ENCODE measurements around the gene MAPK6. TPM values are rescaled to one million over a fixed set of nuclear protein-coding genes. Genes with fewer than 3 reads are reported as not detected.

MAPK6 gene
- total and polyA plus RNA-seq, 9 of the 15 experiments (the other 6 are each of a cell fraction or from before 2014, with no cell fraction given) = 28.5 to 97.1 (median 74.0) TPM

DNA sequence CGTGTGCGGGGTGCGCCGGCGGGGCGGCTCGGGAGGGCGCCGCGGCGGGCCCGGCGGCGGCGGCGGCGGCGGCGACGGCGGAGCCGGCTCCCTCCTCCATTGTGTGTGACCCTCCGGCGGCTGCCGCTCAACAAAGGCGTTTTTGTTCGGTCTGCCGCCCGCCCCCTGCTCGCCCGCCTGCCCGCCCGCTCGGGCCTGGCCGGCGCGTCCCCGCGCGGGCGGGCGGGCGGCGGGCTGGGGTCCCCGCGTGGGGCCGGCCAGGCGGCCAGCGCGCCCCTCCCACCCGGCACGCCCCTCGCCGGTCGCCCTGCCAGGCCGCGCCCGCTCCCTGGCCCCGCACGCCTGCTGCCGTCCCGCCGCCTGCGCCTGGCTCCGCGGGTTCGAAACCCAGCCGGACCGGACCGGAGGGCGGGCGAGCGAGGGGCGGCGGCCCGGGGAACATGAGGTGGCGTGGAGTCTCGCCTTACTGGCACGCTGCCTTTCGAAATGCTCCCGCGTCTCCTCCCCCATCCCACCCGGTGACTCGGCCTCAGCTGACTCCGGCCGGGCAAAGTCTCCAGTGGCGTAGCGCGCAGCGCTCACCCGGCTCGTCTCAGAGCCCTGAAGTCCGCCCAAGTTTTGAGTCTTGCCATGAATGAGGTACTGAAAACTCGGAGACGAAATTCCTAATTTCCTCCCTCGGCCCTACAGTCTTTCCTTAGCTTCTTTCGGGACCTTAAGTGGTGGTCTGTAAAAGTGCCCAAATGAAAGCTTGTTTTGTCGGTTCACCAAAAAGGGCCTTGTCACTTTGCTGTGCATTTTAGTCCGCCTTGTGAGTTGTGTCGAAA is 588 bp downstream of the MAPK6 start (continued):
- TF ChIP-seq HDAC2 (IDR thresholded peaks at IDR 0.05) = no peak

DNA sequence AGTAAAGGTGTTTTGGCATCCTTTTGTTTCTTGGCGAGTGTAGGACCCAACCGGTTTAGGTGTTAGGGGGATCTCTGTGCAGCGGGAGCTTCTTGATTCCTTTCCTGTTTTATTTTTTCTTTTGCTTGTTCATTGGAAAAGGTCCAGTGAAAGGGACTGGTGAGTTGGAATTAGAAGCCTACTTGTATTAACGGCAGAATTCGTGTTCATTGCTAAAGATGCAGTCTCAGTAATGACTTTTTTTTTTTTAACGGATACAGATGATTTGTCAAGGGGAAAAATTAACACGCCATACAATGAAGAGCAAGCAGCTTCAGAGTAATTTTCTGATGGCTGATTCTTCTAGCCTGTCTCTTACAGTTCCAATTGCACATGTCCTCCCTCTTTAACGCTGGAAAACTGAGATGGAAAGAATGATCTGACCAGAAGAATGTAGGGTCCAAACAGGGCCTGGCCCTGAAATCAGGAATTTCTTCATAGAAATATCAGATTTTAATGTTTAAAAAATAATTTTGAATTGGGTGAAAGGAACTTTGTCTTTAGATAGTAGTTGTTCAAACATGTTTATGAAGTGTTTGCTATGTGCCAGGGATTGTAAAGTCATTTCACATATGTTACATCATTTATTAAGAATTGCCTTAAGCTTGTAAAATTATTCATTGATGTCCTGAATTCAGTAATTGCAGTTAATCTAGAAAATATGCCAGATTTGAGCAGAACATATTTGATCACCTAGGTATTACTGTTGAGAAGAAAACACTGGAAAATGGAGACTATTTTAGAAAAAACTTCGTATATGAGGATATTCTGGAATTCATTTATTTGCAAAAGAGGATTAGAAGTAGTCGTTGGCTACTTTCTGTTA is 1.4 kb downstream of the MAPK6 start:
- in situ Hi-C loops (cut with MboI) = no loop called here
- peaks cover 10 to 31% of the 10 kb centered on the region in 2 experiments; a peak in 4 of 5 replicates for H3K4me1 ChIP-seq (replicated peaks in 1 of 2; ENCODE audit: control insufficient read depth in 2 of 2, insufficient read depth in 2 of 2, low read length in 2 of 2)
- intact Hi-C loops (cut with micrococcal nuclease) = loop anchor here (2.0 to 5.0 kb wide), 2 partner anchors 38 to 57 kb away; no protein-coding TSS in a partner anchor
- FAIRE-seq (peak; percentile 46), DNase-seq (ENCODE audit: extremely low read depth in 1 of 4, low spot score in 3 of 4) (no peak), ATAC-seq (peak; percentile 15)
- H2AFZ ChIP-seq (ENCODE audit: low read depth, low read length) = peak overlapping the region; percentile 62; the same call in 1 of the 2 replicates
- no peaks in the 10 kb centered on the region for H3K9me3 ChIP-seq (replicated peaks; ENCODE audit: control insufficient read depth, insufficient read depth, low read depth, low read length)
- WGBS (ENCODE audit: insufficient coverage, low coverage, missing lambda C conversion rate) = 0% methylated on average over 10 of the region's 10 CpGs
- peak overlapping the region; percentile 78 for H3K4me3 ChIP-seq
- H3K9ac ChIP-seq (ENCODE audit: insufficient read depth in 1 of 2, low read depth in 2 of 2, low read length in 2 of 2) = peak overlapping the region; percentile 96 to 98
- H3K79me2 ChIP-seq (ENCODE audit: control insufficient read depth, insufficient read depth, low read length) = peaks cover 65% of the 10 kb centered on the region
- H4K20me1 ChIP-seq (replicated peaks; ENCODE audit: control insufficient read depth, insufficient read depth, low read length) = no peaks in the 10 kb centered on the region
- no peaks in the 10 kb centered on the region for H3K9me1 ChIP-seq (ENCODE audit: control insufficient read depth, insufficient read depth, low read length)
- BruUV-seq (replicated peaks) = no TSS peak
- H3K4me2 ChIP-seq (ENCODE audit: insufficient read depth, low read length) = peak overlapping the region; percentile 94
- POLR2A ChIA-PET = interaction anchor here (0.6 to 7.3 kb wide), 11 partner anchors 12 to 137 kb away, joined by 3 to 84 read pairs (median 4); no protein-coding TSS in a partner anchor
- CTCF ChIA-PET (ENCODE audit: low intra/inter-chr PET ratio) = no interaction called here
- peak overlapping the region; percentile 97 for H3K27ac ChIP-seq (ENCODE audit: extremely low read depth, low read depth, low read length)
- H3K27me3 ChIP-seq (ENCODE audit: control insufficient read depth in 2 of 2, insufficient read depth in 2 of 2, low read length in 2 of 2) = no peaks in the 10 kb centered on the region
- H3K36me3 ChIP-seq (ENCODE audit: control insufficient read depth, insufficient read depth, low read length) = peaks cover 10% of the 10 kb centered on the region; the same call in 2 of the 3 replicates
- TF ChIP-seq POLR2H (tag; IDR thresholded peaks at IDR 0.05; ENCODE audit: low read depth) = peak; percentile 70
- no peak for TF ChIP-seq GABPA (tag; conservative IDR thresholded peaks at IDR 0.05; ENCODE audit: low read depth)
- TF ChIP-seq, protein P1, sequence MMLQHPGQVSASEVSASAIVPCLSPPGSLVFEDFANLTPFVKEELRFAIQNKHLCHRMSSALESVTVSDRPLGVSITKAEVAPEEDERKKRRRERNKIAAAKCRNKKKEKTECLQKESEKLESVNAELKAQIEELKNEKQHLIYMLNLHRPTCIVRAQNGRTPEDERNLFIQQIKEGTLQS (IDR thresholded peaks at IDR 0.05) = no peak
- TF ChIP-seq, protein P1 (CRISPR knock-in tag; conservative IDR thresholded peaks at IDR 0.05) = 0 out of 2 replicates have a peak, but pooled peaks have one; percentile 13
- no peak for TF ChIP-seq MECOM (CRISPR knock-in tag; IDR thresholded peaks at IDR 0.05)
- no peak for TF ChIP-seq CHD1 (IDR thresholded peaks at IDR 0.05; ENCODE audit: low read length)
- TF ChIP-seq CBX5 (IDR thresholded peaks at IDR 0.05; ENCODE audit: borderline replicate concordance, low read depth) = no peak
- TF ChIP-seq POLR2AphosphoS5 (IDR thresholded peaks at IDR 0.05; ENCODE audit: control insufficient read depth, insufficient read depth, low read depth, low read length) = no peak

All from K562 (cell line).